GM12878 (cell line): ENCODE results near the gene GALNT15. TPM values are rescaled to one million over a fixed set of nuclear protein-coding genes. Genes with fewer than 3 reads are reported as not detected.

ENCODE experiments used
- ATAC-seq: fragments of 200-7000 bp; cut with Tn5 transposase; 3 replicates; pipeline ENCODE4 v1.9.1; 2020; ENCODE audit warnings: mild to moderate bottlenecking, moderate library complexity
- BruUV-seq: library from RNA; stranded (reverse); fragments of 400-500 nt; replicated peaks from 2 replicates; lab custom pipeline; 2021; lab: Mats Ljungman, UMichigan
- CTCF ChIA-PET: fragments of 300-600 bp; sonication (Branson Sonifier 250); formaldehyde crosslinking; extraction: SDS; loops from one replicate; lab custom pipeline; 2021; ENCODE audit warnings: inconsistent platforms; lab: Yijun Ruan, JAX
- POLR2A ChIA-PET: fragments of 350-600 bp; formaldehyde crosslinking; extraction: SDS; loops from one replicate; lab custom pipeline; 2021; ENCODE audit warnings: inconsistent platforms; lab: Charles Lee
- RAD21 ChIA-PET: fragments of 300-600 bp; sonication (Branson Sonifier 250); formaldehyde crosslinking; loops from one replicate; lab custom pipeline; 2023; ENCODE audit warnings: antibody characterized with exemption; ENCODE audit not compliant: unreplicated experiment; lab: Charles Lee
- SMC1A ChIA-PET: fragments of 300-600 bp; sonication (Branson Sonifier 250); formaldehyde crosslinking; loops from one replicate; lab custom pipeline; 2023; ENCODE audit not compliant: unreplicated experiment, uncharacterized antibody; lab: Charles Lee
- DNase-seq: peaks from one replicate; pipeline ENCODE4 v3.0.0-alpha.2; 2011; ENCODE audit warnings: low read depth, low spot score
- FAIRE-seq: peaks from 3 replicates; lab custom pipeline; 2011; peaks lifted over from hg19 to GRCh38; lab: Jason Lieb, UNC
- H2AFZ ChIP-seq: 2 replicates; pipeline ENCODE4 v1.6.0; 2011; ENCODE audit warnings: low read depth, low read length, control low read depth; ENCODE audit not compliant: control insufficient read depth
- H3K27ac ChIP-seq: 2 replicates; pipeline ENCODE4 v1.5.1; 2011; ENCODE audit warnings: control low read depth; ENCODE audit not compliant: control insufficient read depth, insufficient read depth
- H3K27me3 ChIP-seq, 2 experiments: replicated peaks in 1 of 2; 2 replicates each; pipeline versions ENCODE4 v1.6.0 to v1.6.1; 2011; ENCODE audit warnings: low read length in 1 of 2; ENCODE audit not compliant: control insufficient read depth in 2 of 2, insufficient read depth in 2 of 2
- H3K36me3 ChIP-seq, 2 experiments: 2 replicates each; pipeline ENCODE4 v1.5.1; 2011; ENCODE audit warnings: low read length in 1 of 2; ENCODE audit not compliant: control insufficient read depth in 2 of 2, insufficient read depth in 2 of 2
- H3K4me1 ChIP-seq: 2 replicates; pipeline ENCODE4 v1.6.1; 2011; ENCODE audit warnings: mild to moderate bottlenecking, low read length, moderate library complexity, mixed read lengths; ENCODE audit not compliant: control insufficient read depth, insufficient read depth
- H3K4me2 ChIP-seq: 2 replicates; pipeline ENCODE4 v1.6.0; 2011; ENCODE audit warnings: control low read depth; ENCODE audit not compliant: control insufficient read depth, insufficient read depth
- H3K4me3 ChIP-seq: fragments of 200-600 bp; sonication (generic); 2 replicates; pipeline ENCODE4 v1.5.1; 2016
- H3K79me2 ChIP-seq: 2 replicates; pipeline ENCODE4 v1.6.0; 2011; ENCODE audit warnings: low read length; ENCODE audit not compliant: control insufficient read depth, insufficient read depth
- H3K9ac ChIP-seq: 2 replicates; pipeline ENCODE4 v1.8.0; 2011; ENCODE audit warnings: low read length, control low read depth, mixed read lengths; ENCODE audit not compliant: control insufficient read depth, insufficient read depth
- H3K9me3 ChIP-seq: replicated peaks from 3 replicates; pipeline ENCODE4 v1.5.1; 2011; ENCODE audit warnings: mild to moderate bottlenecking, low read length; ENCODE audit not compliant: control insufficient read depth, insufficient read depth
- H4K20me1 ChIP-seq: 2 replicates; pipeline ENCODE4 v1.6.0; 2011; ENCODE audit not compliant: control insufficient read depth, insufficient read depth
- HDGF ChIP-seq: fragments of 450-650 bp; IDR thresholded peaks from 2 replicates; pipeline ENCODE4 v1.6.1; 2016; ENCODE audit warnings: antibody characterized with exemption
- LARP7 ChIP-seq: fragments of 450-650 bp; IDR thresholded peaks from 2 replicates; pipeline ENCODE4 v1.6.1; 2017; ENCODE audit warnings: mild to moderate bottlenecking
- PAX8 ChIP-seq: fragments of 450-650 bp; IDR thresholded peaks from 2 replicates; pipeline ENCODE4 v1.6.1; 2017; ENCODE audit warnings: mild to moderate bottlenecking, moderate library complexity
- PML ChIP-seq: IDR thresholded peaks from 2 replicates; pipeline ENCODE4 v1.6.1; 2012; ENCODE audit warnings: low read length, inconsistent platforms
- RB1 ChIP-seq: fragments of 450-650 bp; formaldehyde crosslinking; IDR thresholded peaks from 2 replicates; pipeline ENCODE4 v1.6.1; 2017; ENCODE audit warnings: mild to moderate bottlenecking, borderline replicate concordance
- STAT3 ChIP-seq: IDR thresholded peaks from 2 replicates; pipeline ENCODE4 v1.6.1; 2011; ENCODE audit warnings: low read depth, low read length, improper control_type of control experiment
- TAF1 ChIP-seq: IDR thresholded peaks from 2 replicates; pipeline ENCODE4 v1.6.1; 2011; ENCODE audit warnings: mild to moderate bottlenecking, low read depth, low read length, borderline replicate concordance
- TCF12 ChIP-seq: IDR thresholded peaks from 2 replicates; pipeline ENCODE4 v1.6.1; 2011; ENCODE audit warnings: low read depth, mild to moderate bottlenecking, low read length
- WGBS: methylation state at CpG from one replicate; pipeline ENCODE4 v1.1.6; 2016; ENCODE audit warnings: low lambda C conversion rate; ENCODE audit not compliant: insufficient replicate concordance, insufficient coverage; ENCODE audit errors: missing lambda C conversion rate; 5-methylcytosine and 5-hydroxymethylcytosine counted together
- in situ Hi-C: fragments of 300-500 bp; cut with MboI; formaldehyde crosslinking; loops from 9 replicates; pipeline ENCODE4 v1.14.3; 2018; ENCODE audit warnings: mixed read lengths
- intact Hi-C: fragments of 100-400 bp; cut with micrococcal nuclease; formaldehyde crosslinking; loops from one replicate; pipeline ENCODE4 v1.14.2; 2022; ENCODE audit not compliant: unreplicated experiment
- polyA plus RNA-seq, 11 experiments: library from polyadenylated mRNA; depleted of rRNA in 4 of 11; unstranded in 6 of 11; stranded (reverse) in 5 of 11; fragments of >200 nt; fragmentation: Nextera tagmentation in 4 of 11; fragmentation: Illumina TruSeq in 1 of 11; extraction: Ambion mirVana in 4 of 11; extraction: Trizol in 1 of 11; gene quantifications; 1 replicate in 1 of 11; 2 replicates in 10 of 11; pipeline versions ENCODE4 v1.2.1 to v1.2.3, GENCODE V29; 2011 to 2016; ENCODE audit warnings: inconsistent platforms in 2 of 11, missing spikeins in 2 of 11, low read depth in 1 of 11
- total RNA-seq, 4 experiments: library from RNA; depleted of rRNA in 3 of 4; stranded (reverse); fragments of >200 nt in 3 of 4; fragmentation: Illumina TruSeq in 1 of 4; extraction: Trizol in 1 of 4; gene quantifications; 2 replicates each; pipeline versions ENCODE4 v1.2.1 to v1.2.3, GENCODE V29; 2013 to 2021
- TF ChIP-seq, protein P1 (sequence below): IDR thresholded peaks from 2 replicates; pipeline ENCODE4 v1.6.1; 2011; ENCODE audit warnings: borderline replicate concordance, low read depth, mild to moderate bottlenecking, moderate library complexity, low read length; ENCODE audit not compliant: insufficient read depth, poor library complexity, severe bottlenecking

The GALNT15 gene
- total and polyA plus RNA-seq, 10 of the 15 experiments (the other 5 are each of a cell fraction or from before 2014, with no cell fraction given) = 0.03 to 0.05 TPM; not detected in 8

DNA sequence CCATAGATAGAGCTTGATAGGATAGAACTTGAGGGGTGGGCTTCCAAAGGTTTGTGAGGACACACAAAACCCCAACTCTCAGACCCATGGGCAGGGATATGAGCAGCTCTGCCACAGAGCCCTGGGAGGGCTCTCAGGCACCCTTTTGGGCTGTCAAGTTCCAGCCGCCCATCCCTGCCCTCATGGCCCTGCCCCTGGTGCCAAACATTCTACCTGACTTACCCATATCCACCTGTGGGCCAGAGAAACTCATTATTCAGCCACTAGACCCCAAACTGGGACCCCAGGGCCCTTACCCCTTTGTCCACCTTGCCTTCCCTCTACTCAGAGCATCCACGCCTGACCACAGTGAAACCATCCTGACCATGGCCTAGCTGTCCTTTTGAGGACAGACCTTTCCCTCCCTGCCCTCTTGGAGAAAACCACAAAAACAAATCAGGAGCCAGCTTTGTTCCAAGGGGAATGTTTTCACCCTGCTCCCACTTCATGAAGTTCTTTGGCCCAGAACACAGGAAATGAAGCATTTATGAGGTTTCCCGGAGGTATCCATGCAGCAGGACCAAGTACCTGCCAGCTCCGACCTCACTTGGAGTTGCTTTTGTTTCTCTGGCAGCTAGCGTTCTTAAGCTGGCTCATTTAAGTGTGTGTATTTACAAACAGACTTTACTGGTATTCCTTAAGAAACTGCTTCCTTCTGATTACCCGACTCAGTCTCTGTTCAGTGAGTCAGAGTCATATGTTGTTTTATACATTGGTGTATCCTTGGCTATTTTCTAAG, 34.2 kb upstream of the GALNT15 start:
- no peak overlapping the region for H3K4me3 ChIP-seq
- TF ChIP-seq, protein P1, sequence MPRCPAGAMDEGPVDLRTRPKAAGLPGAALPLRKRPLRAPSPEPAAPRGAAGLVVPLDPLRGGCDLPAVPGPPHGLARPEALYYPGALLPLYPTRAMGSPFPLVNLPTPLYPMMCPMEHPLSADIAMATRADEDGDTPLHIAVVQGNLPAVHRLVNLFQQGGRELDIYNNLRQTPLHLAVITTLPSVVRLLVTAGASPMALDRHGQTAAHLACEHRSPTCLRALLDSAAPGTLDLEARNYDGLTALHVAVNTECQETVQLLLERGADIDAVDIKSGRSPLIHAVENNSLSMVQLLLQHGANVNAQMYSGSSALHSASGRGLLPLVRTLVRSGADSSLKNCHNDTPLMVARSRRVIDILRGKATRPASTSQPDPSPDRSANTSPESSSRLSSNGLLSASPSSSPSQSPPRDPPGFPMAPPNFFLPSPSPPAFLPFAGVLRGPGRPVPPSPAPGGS = no peak
- TF ChIP-seq TCF12 = no peak
- TF ChIP-seq LARP7 = no peak
- TF ChIP-seq PML = no peak
- TF ChIP-seq STAT3 = no peak
- TF ChIP-seq RB1 = no peak
- TF ChIP-seq TAF1 = no peak
- no peak for TF ChIP-seq PAX8
- no peak for TF ChIP-seq HDGF
- no peaks in the 10 kb centered on the region for H4K20me1 ChIP-seq
- H3K4me1 ChIP-seq = no peaks in the 10 kb centered on the region
- POLR2A ChIA-PET = no interaction called here
- 63% methylated on average over 6 of the region's 6 CpGs for WGBS
- no peaks in the 10 kb centered on the region for H3K79me2 ChIP-seq
- ATAC-seq (no peak), DNase-seq (no peak), FAIRE-seq (no peak)
- no peak overlapping the region for H3K9ac ChIP-seq
- intact Hi-C loops (no loop called here), in situ Hi-C loops (no loop called here)
- no peaks in the 10 kb centered on the region for H3K36me3 ChIP-seq
- H3K9me3 ChIP-seq = no peaks in the 10 kb centered on the region; the same call in 1 of the 3 replicates
- no peaks in the 10 kb centered on the region for H3K27me3 ChIP-seq
- no peak overlapping the region for H3K4me2 ChIP-seq
- RAD21 ChIA-PET = no interaction called here
- SMC1A ChIA-PET = interaction anchor here (1.0 kb wide), 1 partner anchor 92 kb away, joined by 5 read pairs; no protein-coding TSS in a partner anchor
- CTCF ChIA-PET = interaction anchor here (0.9 to 1.8 kb wide), 4 partner anchors 89 to 306 kb away, joined by 3 to 4 read pairs (median 4); no protein-coding TSS in a partner anchor
- H2AFZ ChIP-seq = no peak overlapping the region
- H3K27ac ChIP-seq = no peak overlapping the region
- BruUV-seq = no TSS peak
